Activated CD4-positive, alpha-beta T cell treated with anti-CD3 and anti-CD28 coated beads for 1 hour (primary cell): Measurements from ENCODE around the gene MOSPD3.
"Not testable (repeated sequence)": the region's sequence is repeated elsewhere in the genome, so short reads cannot be mapped to it uniquely, and the experiment has no call there.

Source experiments
- DNase-seq: peaks from one replicate; pipeline ENCODE4 v3.0.0-alpha.2; 2020

Gene MOSPD3

DNA sequence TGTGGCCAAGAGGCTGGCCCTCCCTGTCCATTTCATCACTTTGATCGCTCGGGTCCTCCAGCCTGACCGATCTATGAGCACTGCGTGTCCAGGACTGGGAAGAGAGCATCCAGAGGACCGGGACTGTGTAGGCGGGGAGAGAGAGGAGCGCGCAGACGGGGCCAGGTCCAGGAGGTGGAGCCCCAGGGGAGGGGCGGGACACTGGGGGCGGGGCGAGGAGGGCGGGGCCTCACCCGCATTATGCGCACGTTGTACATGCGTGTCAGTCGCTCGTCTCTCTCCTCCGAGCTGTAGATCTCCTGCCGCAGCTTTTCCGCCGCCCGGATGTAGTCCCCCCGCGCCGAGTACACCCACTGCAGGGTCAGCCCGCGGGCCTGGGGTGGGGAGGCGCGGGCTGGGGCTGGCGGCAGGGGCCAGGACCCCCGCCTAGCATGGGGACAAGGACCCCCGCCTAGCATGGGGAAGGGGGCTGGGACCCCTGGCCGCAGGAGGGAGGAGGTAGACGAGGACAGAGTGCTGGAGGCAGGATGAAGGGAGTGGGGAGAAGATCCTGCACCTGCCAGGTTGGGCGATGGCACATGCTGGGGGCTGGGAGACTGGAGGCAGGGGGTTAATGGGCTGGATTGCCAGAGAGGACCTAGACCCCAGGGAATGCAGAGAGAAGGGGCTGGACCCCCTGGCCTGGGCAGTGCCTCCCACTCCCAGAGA, 14.3 kb downstream of the MOSPD3 start:
- DNase-seq, result peak; percentile 80

DNA sequence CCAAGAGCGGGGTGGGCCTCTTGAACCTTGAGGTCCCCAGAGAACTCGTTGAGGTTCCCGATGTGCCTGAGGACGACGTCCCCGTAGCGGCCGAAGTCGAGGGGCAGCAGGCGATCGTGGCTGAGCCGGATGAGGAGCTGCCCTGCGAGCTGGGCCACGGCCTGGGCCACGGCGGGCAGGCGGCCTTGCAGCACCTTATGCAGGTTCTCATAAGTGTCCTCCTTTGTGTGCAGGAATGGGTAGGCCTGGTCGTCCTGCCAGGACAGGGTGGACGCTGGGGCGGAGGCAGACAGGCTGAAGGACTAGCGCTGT, 14.9 kb downstream of the MOSPD3 start:
- DNase-seq, result no peak

DNA sequence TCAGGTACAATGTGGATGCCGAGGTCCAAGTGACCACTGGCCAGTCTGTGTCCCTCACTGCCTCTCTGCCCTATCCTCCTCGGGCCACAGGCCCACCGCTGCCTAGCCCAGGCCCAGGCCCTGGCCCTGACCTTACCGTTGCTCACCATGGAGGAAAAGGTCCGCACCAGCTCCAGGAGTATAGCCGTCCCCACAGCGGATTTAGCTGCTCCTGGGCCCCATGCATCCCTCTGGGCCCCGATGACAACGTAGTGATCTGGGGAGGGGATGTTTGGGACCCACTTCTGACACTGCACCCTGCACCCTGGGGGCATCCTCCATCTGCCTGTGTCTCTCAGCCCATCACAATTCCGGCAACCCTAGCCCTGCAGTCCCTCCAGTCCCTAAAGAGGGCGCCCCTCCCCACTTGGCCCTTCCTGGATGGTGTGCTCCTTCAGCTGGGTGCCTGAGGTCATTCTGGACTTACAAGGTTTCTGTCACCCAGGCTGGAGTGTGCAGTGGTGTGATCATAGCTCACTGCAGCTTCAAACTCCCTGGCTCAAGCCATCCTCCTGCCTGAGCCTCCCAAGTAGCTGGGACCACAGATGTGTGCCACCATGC, 16.9 kb downstream of the MOSPD3 start:
- no peak for DNase-seq

DNA sequence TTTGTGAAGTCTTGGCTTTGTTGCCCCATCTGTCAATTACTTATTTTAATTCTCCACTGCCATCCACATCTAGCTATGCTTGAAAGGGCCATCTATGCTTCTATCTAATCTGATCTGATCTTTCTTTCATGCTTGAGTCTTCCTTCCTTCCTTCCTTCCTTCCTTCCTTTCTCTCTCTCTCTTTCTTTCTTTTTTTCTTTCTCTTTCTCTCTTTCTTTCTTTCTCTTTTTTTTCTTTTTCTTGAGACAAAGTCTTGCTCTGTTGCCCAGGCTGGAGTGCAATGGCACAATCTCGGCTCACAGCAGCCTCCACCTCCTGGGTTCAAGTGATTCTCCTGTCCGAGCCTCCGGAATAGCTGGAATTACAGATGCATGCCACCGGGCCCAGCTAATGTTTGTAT, 17.7 kb downstream of the MOSPD3 start:
- no peak for DNase-seq

DNA sequence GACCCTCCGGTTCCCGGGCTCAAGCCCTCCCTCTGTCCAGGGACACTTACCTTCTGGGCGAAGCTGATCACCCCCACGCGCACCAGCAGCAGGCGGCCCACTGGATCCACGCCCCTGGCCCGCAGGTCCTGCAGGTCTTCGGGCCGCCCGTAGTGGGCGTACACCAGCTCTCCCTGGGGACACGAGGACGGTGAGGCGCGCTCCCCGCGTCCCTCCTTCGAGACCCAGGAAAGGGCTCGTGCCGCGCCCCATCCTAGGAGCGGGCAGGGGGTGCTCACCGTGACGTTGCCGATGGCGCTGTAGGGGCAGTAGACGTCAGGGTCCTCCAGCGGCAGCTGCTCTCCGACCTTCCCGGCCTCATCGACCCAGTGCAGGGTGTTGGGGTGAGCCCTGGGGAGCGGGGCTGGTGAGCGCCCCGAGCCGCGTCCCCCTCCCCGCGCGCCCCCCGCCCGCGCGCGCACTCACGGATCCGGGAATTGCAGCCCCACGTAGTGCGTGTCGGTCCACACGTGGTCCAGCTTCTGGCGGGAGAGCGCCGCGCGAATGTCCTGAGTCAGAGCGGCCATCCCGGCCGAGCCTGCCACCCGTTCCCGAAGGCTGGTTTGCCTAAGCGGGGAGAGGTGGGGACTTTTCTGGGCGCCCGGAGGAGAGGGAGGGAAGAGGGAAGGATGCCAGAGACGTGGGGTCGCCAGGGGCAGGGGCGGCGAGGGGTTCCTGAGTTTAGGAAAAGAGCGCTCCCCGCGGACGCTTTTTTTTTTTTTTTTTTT, 20.8 kb downstream of the MOSPD3 start:
- DNase-seq, result peak; percentile 39

DNA sequence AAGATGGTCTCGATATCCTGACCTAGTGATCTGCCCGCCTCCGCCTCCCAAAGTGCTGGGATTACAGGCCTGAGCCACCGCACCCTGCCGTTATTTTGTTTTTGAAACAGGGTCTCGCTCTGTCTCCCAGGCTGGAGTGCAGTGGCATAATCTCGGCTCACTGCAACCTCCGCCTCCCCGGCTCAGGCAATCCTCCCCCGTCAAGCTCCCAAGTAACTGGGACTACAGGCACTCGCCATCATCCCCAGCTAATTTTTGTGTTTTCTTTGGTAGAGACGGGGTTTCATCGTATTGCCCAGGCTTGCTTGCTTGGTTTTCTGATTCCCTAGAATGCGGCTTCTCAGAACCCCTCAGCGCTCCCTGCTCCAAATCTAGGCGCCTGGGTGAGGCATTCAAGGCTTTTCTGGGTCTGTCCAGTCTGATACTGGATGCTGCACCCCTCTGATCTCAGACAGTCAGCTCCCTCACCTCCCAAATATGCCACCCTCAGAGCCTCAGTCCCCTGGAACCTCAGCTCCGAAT, 27.7 kb downstream of the MOSPD3 start:
- DNase-seq, result no peak

DNA sequence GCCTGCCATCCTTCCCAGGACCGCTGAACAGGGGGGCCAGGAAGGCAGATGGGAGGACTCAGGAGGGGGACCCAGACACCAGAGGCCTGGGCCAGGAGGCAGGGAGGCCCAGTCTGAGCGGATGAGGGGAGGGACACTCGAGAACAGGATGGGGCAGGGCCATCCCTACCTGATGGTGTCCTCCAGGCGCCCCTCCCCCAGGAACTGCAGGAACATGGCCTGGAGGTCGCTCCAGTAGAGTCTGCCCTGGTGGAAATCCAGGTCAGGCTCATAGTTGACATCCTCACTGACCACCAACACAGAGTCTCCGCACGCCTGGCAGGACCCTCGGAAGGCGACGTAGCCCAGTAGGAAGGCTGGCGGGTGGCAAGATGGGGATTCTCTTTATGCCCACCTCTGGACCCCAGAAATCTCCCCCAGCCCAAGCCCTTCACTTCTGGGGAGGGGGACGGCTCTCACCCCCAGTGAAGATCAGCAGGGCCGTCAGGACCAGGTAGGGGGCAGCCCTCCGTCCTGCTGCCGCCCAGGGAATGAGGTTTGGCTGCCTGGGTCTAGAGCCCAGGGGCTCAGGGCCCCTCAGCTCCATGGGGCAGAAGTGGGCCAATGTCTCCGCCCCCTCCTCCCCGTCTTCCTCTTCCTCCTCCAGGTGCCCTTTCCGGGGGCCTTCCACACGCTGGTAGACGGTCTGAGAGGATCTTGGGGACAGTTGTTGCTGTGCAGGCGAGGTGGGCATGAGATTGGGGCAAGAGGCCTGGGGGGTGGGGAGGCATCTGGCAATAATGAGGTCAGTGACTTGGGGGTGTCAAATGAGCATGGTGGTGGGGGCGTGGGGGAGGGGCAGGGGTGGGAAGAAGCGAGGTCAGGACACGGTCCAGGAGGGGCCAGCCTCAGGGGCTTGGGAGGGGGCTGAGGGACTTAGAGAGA, 28.4 kb downstream of the MOSPD3 start:
- no peak for DNase-seq

DNA sequence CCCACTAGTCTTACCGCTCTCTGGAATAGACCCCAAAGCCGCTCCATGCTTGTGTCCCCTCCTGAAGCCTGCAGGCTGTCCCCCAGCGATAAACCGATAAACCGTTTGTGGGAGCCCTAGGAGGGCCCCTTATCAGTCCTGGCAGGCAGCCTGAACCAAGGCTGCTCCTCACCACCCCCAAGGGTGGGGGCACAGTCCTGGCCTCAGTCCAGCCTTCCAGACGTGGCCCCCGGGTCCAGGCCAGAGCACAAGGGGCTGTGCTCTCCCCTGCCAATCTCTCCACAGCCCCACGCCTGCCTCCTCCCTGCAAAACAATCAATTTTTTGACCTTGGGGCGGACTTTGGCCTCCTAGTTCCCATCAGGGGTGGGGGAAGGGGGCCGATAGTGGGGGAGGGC, 29.1 kb downstream of the MOSPD3 start, which contains the start of gene TFR2:
Gene TFR2 (minus strand): TSS at position 90 of the 397 bp plus-strand sequence. CDS start 43 bp downstream, at position 47.
- no peak for DNase-seq

DNA sequence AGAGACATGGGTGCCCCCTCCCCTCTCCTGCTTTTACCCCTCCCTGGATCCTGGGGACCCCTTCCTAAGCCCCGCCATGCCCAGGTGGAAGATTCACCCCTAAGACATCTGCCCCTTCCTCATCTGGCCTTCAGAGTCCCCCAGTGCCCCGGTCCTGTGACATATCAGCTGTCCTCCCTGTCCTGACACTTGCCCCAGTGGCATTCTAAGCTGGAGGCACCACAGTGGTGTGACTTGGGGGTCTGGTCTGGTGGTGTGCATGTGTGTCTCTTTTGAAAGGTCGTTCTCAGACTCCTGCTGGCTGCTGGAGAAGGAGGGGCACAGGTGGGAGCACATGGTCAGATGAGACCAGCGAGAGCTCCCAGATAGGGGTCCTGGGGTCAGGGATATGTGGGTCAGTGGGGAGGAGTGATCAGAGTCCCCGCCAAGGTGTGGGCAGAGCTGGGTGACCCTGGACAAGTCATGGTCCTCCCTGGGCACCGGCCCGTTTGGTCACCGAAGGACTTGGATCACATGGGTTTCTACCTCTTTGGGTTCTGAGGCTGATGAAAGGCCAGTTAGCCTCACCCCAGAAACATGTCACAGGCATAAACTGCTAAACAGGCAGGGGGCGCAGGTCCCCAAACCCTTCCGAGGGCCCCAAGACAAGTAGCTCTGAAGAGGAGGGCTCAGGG, 29.7 kb downstream of the MOSPD3 start:
- no peak for DNase-seq

DNA sequence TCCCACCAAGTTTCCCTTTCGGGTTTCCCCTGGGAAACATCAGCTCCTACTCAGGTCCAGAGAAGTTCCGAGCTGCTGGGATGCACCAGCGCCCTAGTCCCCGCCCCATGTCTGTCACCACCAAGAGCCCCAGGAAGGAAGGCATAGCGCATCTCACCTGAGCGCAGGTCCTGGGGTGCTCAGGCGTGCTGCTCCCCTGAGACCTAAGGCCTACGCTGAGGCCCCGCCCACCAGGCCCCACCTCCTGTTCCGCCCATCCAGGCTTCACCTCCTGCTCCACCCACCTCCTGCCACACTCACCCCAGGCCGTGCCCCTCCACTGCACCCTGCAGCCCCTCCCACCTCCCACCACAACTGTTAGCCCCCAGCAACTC, 30.2 kb downstream of the MOSPD3 start:
- no peak for DNase-seq

DNA sequence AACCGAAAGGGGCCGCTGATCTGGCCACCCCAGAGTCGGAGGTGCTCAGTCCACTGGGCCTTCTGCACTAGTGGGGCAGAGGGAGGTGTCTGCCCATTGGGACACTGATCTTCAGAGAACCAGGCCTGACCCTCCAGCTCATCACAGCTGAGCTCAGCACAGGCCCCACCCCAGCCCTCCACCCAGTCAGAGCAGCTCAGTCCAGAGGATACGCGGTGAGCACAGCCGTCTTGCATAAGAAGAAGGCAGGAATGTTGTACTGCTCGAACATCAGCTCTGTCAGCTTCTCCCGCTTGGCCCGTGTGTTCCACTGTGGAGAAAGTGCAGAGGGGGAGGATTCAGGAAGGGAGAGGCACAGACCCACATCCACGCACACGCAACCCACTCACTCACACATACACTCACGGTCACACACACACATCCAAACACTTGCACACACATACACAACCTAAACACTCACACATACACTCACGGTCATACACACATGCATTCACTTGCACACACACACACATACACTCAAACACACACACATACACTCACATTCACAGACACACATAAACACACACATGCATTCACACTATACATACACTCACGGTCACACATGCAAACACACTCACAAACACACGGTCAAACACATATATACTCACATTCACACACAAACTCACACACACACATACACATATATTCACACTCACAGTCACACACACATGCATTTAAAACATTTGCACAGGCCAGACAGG, 37.7 kb downstream of the MOSPD3 start:
- no peak for DNase-seq

DNA sequence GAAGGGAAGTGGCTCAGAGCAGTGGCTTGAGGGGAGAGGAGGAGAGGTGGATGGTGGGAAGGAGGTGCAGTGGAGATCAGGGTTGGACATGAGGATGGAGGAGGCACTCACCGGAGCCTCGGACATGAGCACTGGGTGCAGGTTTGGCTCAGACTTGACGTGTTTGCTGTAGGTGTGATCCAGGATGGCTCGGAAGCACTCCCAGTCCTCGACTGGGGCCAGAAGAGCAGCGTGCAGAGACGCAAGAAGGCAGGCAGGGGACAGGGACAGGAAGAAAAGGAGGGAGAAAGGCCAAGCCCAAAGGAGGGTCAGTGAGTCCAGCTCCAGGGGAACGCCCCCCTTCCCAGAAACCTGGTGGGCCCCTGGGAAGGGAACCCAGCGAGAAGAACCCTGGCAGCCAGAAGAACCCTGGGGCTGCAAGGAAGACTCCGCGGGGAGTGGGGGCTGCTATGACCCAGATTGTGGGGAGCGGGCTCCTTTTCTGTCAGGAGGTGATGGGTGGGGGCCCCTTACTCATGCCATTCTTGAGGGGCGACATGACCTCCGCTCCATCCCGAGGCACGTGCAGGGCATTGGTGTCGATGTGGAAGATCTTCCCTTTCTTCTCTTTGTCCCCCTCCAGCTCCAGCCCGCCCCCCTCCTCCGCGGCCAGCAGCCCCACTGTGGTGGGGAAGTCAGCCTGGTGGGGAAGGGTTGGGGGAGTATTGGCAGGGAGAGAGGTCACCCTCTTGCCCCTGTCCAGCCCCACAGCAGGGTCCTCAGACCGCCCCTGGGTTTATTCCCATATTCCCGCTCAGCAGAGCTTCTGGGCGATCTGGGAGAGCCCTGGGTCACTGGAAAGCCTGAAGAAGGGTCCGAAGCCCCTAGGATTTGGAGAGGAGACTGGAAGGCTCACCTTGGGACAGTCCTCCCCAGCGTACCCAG, 42.8 kb downstream of the MOSPD3 start:
- DNase-seq, result no peak

DNA sequence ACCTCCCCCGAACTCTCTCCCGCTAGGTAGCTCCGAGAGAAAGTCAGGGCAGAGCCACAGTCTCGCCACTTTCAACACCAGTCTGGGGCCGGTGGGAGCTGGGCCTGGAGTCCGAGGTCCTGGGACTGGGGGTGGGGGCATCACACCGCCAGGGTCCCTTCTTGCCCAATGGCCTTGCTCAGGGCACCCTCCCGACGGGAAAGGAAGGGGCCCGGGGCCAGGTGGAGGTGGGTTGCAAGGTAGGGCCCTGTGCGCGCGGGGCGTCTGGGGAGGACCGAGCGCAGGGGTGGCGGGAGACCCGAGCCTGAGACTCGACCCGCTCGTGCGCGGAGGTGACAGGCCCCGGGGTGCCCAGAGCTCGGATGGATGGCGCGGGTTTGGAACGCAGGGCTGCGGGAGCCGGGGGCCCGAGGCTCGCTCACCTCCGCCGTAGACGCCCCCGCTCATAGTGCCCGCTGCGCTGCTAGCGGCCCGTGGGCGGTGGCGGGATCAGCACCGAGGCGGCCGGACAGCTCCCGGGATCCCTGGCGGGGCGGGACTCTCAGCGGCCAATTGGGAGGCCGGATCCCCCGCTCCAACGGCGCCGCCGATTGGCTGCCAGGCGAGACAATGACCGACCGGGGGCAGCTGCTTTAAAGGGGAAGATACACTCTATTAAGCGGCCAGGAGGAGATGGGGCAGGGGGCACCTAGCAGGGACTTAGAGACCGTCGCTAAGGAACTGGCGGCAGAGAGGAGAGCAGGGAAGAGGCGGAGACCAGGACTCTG, 43.8 kb downstream of the MOSPD3 start, which contains the start of gene ACTL6B:
Gene ACTL6B (minus strand): TSS at position 541 of the 767 bp plus-strand sequence. CDS start 94 bp downstream, at position 447.
- DNase-seq, result no peak

DNA sequence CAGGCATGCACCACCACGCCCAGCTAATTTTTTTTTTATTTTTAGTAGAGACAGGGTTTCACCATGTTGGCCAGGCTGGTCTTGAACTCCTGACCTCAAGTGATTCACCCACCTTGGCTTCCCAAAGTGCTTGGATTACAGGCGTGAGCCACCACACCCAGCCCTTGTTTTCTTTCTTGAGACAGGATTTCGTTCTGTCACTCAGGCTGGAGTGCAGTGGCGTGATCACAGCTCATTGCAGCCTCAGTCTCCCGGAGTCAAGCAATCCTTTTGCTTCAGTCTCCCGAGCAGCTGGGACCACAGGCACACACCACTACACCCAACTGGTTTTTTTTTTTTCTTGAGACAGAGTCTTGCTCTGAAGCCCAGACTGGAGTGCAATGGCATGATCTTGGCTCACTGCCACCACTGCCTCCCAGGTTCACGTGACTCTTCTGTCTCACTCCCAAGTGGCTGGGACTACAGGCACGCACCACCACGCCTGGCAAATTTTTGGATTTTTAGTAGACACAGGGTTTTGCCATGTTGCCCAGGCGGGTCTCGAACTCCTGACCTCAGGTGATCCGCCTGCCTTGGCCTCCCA, 49.9 kb downstream of the MOSPD3 start:
- DNase-seq, result not testable (repeated sequence)
